ENCODE data around the gene SLC51A. TPM values are rescaled to one million over a fixed set of nuclear protein-coding genes. Genes with fewer than 3 reads are reported as not detected.

SLC51A gene
- total RNA-seq, 1 donor from 2014 or later = not detected

GRCh38 chr3:196232154-196232881 lies 16.0 kb downstream of the SLC51A start:
- no peak overlapping the region for H3K4me3 Mint-ChIP-seq (ENCODE audit: unreplicated experiment)
- H3K4me1 Mint-ChIP-seq (ENCODE audit: low read depth, unreplicated experiment) = peaks cover 5% of the 10 kb centered on the region
- no peaks in the 10 kb centered on the region for H3K9me3 Mint-ChIP-seq (ENCODE audit: unreplicated experiment)
- no peak for DNase-seq
- H3K27ac Mint-ChIP-seq (ENCODE audit: unreplicated experiment) = no peak overlapping the region
- H3K27me3 Mint-ChIP-seq (ENCODE audit: unreplicated experiment) = peaks cover 3% of the 10 kb centered on the region
- no peak for TF ChIP-seq CTCF (IDR thresholded peaks at IDR 0.05; ENCODE audit: partially characterized antibody, unreplicated experiment)
- H3K36me3 Mint-ChIP-seq (ENCODE audit: unreplicated experiment) = peaks cover 6% of the 10 kb centered on the region

- H3K4me1 Mint-ChIP-seq (ENCODE audit: low read depth, unreplicated experiment) = peaks cover under 1% of the 10 kb centered on the region
- H3K27ac Mint-ChIP-seq (ENCODE audit: unreplicated experiment) = no peak overlapping the region
- DNase-seq = no peak
- no peak overlapping the region for H3K4me3 Mint-ChIP-seq (ENCODE audit: unreplicated experiment)
- no peaks in the 10 kb centered on the region for H3K9me3 Mint-ChIP-seq (ENCODE audit: unreplicated experiment)
- no peaks in the 10 kb centered on the region for H3K27me3 Mint-ChIP-seq (ENCODE audit: unreplicated experiment)
- no peak for TF ChIP-seq CTCF (IDR thresholded peaks at IDR 0.05; ENCODE audit: partially characterized antibody, unreplicated experiment)
- H3K36me3 Mint-ChIP-seq (ENCODE audit: unreplicated experiment) = peaks cover 6% of the 10 kb centered on the region
Observed at GRCh38 chr3:196232882-196233251, 16.5 kb downstream of the SLC51A start.

GRCh38 chr3:196235452-196236122 lies 19.3 kb downstream of the SLC51A start:
- peaks cover 6% of the 10 kb centered on the region for H3K36me3 Mint-ChIP-seq (ENCODE audit: unreplicated experiment)
- no peaks in the 10 kb centered on the region for H3K27me3 Mint-ChIP-seq (ENCODE audit: unreplicated experiment)
- DNase-seq = no peak
- no peaks in the 10 kb centered on the region for H3K9me3 Mint-ChIP-seq (ENCODE audit: unreplicated experiment)
- H3K4me3 Mint-ChIP-seq (ENCODE audit: unreplicated experiment) = no peak overlapping the region
- no peak for TF ChIP-seq CTCF (IDR thresholded peaks at IDR 0.05; ENCODE audit: partially characterized antibody, unreplicated experiment)
- H3K4me1 Mint-ChIP-seq (ENCODE audit: low read depth, unreplicated experiment) = no peaks in the 10 kb centered on the region
- no peak overlapping the region for H3K27ac Mint-ChIP-seq (ENCODE audit: unreplicated experiment)

GRCh38 chr3:196236223-196236622 lies 19.9 kb downstream of the SLC51A start:
- H3K4me1 Mint-ChIP-seq (ENCODE audit: low read depth, unreplicated experiment) = no peaks in the 10 kb centered on the region
- no peak overlapping the region for H3K27ac Mint-ChIP-seq (ENCODE audit: unreplicated experiment)
- no peaks in the 10 kb centered on the region for H3K9me3 Mint-ChIP-seq (ENCODE audit: unreplicated experiment)
- peaks cover 6% of the 10 kb centered on the region for H3K36me3 Mint-ChIP-seq (ENCODE audit: unreplicated experiment)
- no peak for DNase-seq
- no peak for TF ChIP-seq CTCF (IDR thresholded peaks at IDR 0.05; ENCODE audit: partially characterized antibody, unreplicated experiment)
- H3K4me3 Mint-ChIP-seq (ENCODE audit: unreplicated experiment) = no peak overlapping the region
- H3K27me3 Mint-ChIP-seq (ENCODE audit: unreplicated experiment) = no peaks in the 10 kb centered on the region

GRCh38 chr3:196237203-196237602 lies 20.9 kb downstream of the SLC51A start:
- H3K4me3 Mint-ChIP-seq (ENCODE audit: unreplicated experiment) = no peak overlapping the region
- H3K9me3 Mint-ChIP-seq (ENCODE audit: unreplicated experiment) = no peaks in the 10 kb centered on the region
- peaks cover 7% of the 10 kb centered on the region for H3K36me3 Mint-ChIP-seq (ENCODE audit: unreplicated experiment)
- DNase-seq = no peak
- no peak overlapping the region for H3K27ac Mint-ChIP-seq (ENCODE audit: unreplicated experiment)
- H3K27me3 Mint-ChIP-seq (ENCODE audit: unreplicated experiment) = no peaks in the 10 kb centered on the region
- no peak for TF ChIP-seq CTCF (IDR thresholded peaks at IDR 0.05; ENCODE audit: partially characterized antibody, unreplicated experiment)
- H3K4me1 Mint-ChIP-seq (ENCODE audit: low read depth, unreplicated experiment) = no peaks in the 10 kb centered on the region

All from glutamatergic neuron (in vitro differentiated cells).